Ectodermal cell (in vitro differentiated cells): ENCODE measurements around the gene INPP5A.
"Not testable (repeated sequence)": the region's sequence is repeated elsewhere in the genome, so short reads cannot be mapped to it uniquely, and the experiment has no call there.

Experiments used
- H3K27ac ChIP-seq: 2 replicates; pipeline ENCODE4 v1.7.0; 2013; ENCODE audit warnings: mild to moderate bottlenecking, low read depth, low read length; ENCODE audit not compliant: insufficient read depth, poor library complexity, severe bottlenecking
- H3K27me3 ChIP-seq: 2 replicates; pipeline ENCODE4 v1.7.0; 2013; ENCODE audit warnings: mild to moderate bottlenecking, low read length; ENCODE audit not compliant: insufficient read depth, control insufficient read depth, poor library complexity, severe bottlenecking
- H3K36me3 ChIP-seq: one replicate; pipeline ENCODE4 v1.7.0; 2013; ENCODE audit warnings: low read length; ENCODE audit not compliant: control insufficient read depth, insufficient read depth
- H3K4me1 ChIP-seq: one replicate; pipeline ENCODE4 v1.7.0; 2013; ENCODE audit warnings: low read length; ENCODE audit not compliant: control insufficient read depth, insufficient read depth
- H3K4me3 ChIP-seq: 2 replicates; pipeline ENCODE4 v1.7.0; 2013; ENCODE audit warnings: low read depth, low read length, control low read depth; ENCODE audit not compliant: insufficient read depth
- H3K9me3 ChIP-seq: 2 replicates; pipeline ENCODE4 v1.7.0; 2013; ENCODE audit warnings: mild to moderate bottlenecking, low read length, moderate library complexity; ENCODE audit not compliant: control insufficient read depth
- WGBS, 2 experiments: methylation state at CpG; one replicate each; pipeline ENCODE4 v1.1.7; 2013; ENCODE audit warnings: missing lambda C conversion rate in 2 of 2; 5-methylcytosine and 5-hydroxymethylcytosine counted together

INPP5A gene

GRCh38 chr10:132504501-132505272 is 32.9 kb upstream of the INPP5A start:
- Histone ChIP-seq H3K4me3 (no peak overlapping the region), H3K4me1 (no peaks in the 10 kb centered on the region), H3K9me3 (no peaks in the 10 kb centered on the region), H3K36me3 (no peaks in the 10 kb centered on the region), H3K27me3 (no peaks in the 10 kb centered on the region), H3K27ac (no peak overlapping the region)
- WGBS, 2 experiments = 91 to 93% methylated on average over 14 of the region's 14 CpGs

GRCh38 chr10:132505546-132505945 is 32.0 kb upstream of the INPP5A start:
- H3K27me3 ChIP-seq, H3K4me3 ChIP-seq, H3K9me3 ChIP-seq, H3K36me3 ChIP-seq, H3K27ac ChIP-seq, H3K4me1 ChIP-seq: not testable (repeated sequence)
- 74 to 76% methylated on average over 12 of the region's 23 CpGs for WGBS, 2 experiments

GRCh38 chr10:132506711-132507408 is 30.7 kb upstream of the INPP5A start:
- H3K36me3 ChIP-seq = no peaks in the 10 kb centered on the region
- H3K4me1 ChIP-seq = no peaks in the 10 kb centered on the region
- 87 to 88% methylated on average over 11 of the region's 11 CpGs for WGBS, 2 experiments
- H3K9me3 ChIP-seq = no peaks in the 10 kb centered on the region
- no peak overlapping the region for H3K27ac ChIP-seq
- no peak overlapping the region for H3K4me3 ChIP-seq
- no peaks in the 10 kb centered on the region for H3K27me3 ChIP-seq

GRCh38 chr10:132507409-132507955 is 30.1 kb upstream of the INPP5A start:
- Histone ChIP-seq H3K36me3 (no peaks in the 10 kb centered on the region), H3K27me3 (no peaks in the 10 kb centered on the region), H3K27ac (no peak overlapping the region), H3K9me3 (no peaks in the 10 kb centered on the region), H3K4me3 (no peak overlapping the region), H3K4me1 (no peaks in the 10 kb centered on the region)
- 82 to 85% methylated on average over 10 of the region's 10 CpGs for WGBS, 2 experiments

- no peaks in the 10 kb centered on the region for H3K27me3 ChIP-seq
- 93% methylated on average over 10 of the region's 10 CpGs for WGBS, 2 experiments
Observed at GRCh38 chr10:132507956-132508490, 29.6 kb upstream of the INPP5A start.

GRCh38 chr10:132508581-132509443 is 28.8 kb upstream of the INPP5A start:
- Histone ChIP-seq H3K27ac (no peak overlapping the region), H3K36me3 (no peaks in the 10 kb centered on the region), H3K27me3 (no peaks in the 10 kb centered on the region), H3K4me3 (no peak overlapping the region), H3K4me1 (no peaks in the 10 kb centered on the region), H3K9me3 (no peaks in the 10 kb centered on the region)
- 86% methylated on average over 19 of the region's 19 CpGs for WGBS, 2 experiments

More at GRCh38 chr10:132507956-132508490, 29.6 kb upstream of the INPP5A start:
- no peaks in the 10 kb centered on the region for H3K36me3 ChIP-seq
- H3K4me3 ChIP-seq = no peak overlapping the region
- no peaks in the 10 kb centered on the region for H3K4me1 ChIP-seq
- no peaks in the 10 kb centered on the region for H3K9me3 ChIP-seq
- no peak overlapping the region for H3K27ac ChIP-seq

- 87 to 92% methylated on average over 14 of the region's 14 CpGs for WGBS, 2 experiments
- no peaks in the 10 kb centered on the region for H3K9me3 ChIP-seq
- no peak overlapping the region for H3K4me3 ChIP-seq
- no peak overlapping the region for H3K27ac ChIP-seq
- H3K36me3 ChIP-seq = no peaks in the 10 kb centered on the region
- no peaks in the 10 kb centered on the region for H3K4me1 ChIP-seq
- no peaks in the 10 kb centered on the region for H3K27me3 ChIP-seq
Observed at GRCh38 chr10:132509506-132510173, 27.9 kb upstream of the INPP5A start.

GRCh38 chr10:132510174-132510611 is 27.4 kb upstream of the INPP5A start:
- no peak overlapping the region for H3K27ac ChIP-seq
- 93 to 95% methylated on average over 15 of the region's 15 CpGs for WGBS, 2 experiments
- no peaks in the 10 kb centered on the region for H3K9me3 ChIP-seq
- no peak overlapping the region for H3K4me3 ChIP-seq
- H3K36me3 ChIP-seq = no peaks in the 10 kb centered on the region
- H3K27me3 ChIP-seq = no peaks in the 10 kb centered on the region
- H3K4me1 ChIP-seq = peaks cover 3% of the 10 kb centered on the region
